ENCODE results near the gene SCAPER.

SCAPER gene

DNA sequence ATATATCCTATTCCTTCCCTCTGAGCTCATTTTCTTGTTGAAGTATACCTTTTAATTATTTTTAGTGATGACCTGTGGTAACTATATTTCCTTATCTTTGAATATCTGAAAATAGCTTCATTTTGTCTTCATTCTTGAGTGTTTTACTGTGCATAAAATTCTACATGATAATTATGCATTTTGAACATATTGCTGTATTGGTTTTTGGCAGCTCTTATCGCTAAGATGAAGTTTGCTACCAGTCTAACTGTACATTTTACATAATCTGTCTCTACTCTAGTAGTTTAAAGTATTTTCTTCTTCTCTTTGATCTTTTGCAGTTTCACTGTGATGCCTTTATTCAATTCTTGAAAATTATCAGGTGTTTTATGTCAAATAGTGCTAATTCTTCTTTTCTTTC is 379.0 kb downstream of the SCAPER start:
- Histone ChIP-seq H3K9me3 (ENCODE audit: control insufficient read depth, insufficient read depth, low read depth, low read length) (no peaks in the 10 kb centered on the region), H3K4me1 (ENCODE audit: control insufficient read depth, insufficient read depth, low read length) (0 out of 2 replicates have a peak, but pooled peaks cover 3% of the 10 kb centered on the region), H3K4me3 (ENCODE audit: low read depth, low read length) (no peak overlapping the region), H3K36me3 (ENCODE audit: control insufficient read depth in 2 of 2, insufficient read depth in 1 of 2, low read length in 2 of 2) (no peaks in the 10 kb centered on the region), H3K27ac (ENCODE audit: extremely low read depth, low read depth, low read length) (no peak overlapping the region)
- POLR2A ChIA-PET = no interaction called here
- CTCF ChIA-PET = interaction anchor here (1.7 kb wide), 1 partner anchor 14 kb away, joined by 3 read pairs; no protein-coding TSS in a partner anchor
- TF ChIP-seq ZEB2 (tag by site-specific recombination; IDR thresholded peaks at IDR 0.05) (no peak), SP3 (tag by site-specific recombination; IDR thresholded peaks at IDR 0.05) (no peak), ZNF843 (tag by site-specific recombination; IDR thresholded peaks at IDR 0.05) (no peak), TCF7L2 (IDR thresholded peaks at IDR 0.05; ENCODE audit: borderline replicate concordance, low read depth, low read length) (no peak), ZNF830 (tag by site-specific recombination; IDR thresholded peaks at IDR 0.05; ENCODE audit: low read depth) (no peak), ZBTB7A (tag by site-specific recombination; IDR thresholded peaks at IDR 0.05; ENCODE audit: low read depth) (no peak), SP2 (tag by site-specific recombination; IDR thresholded peaks at IDR 0.05) (no peak), ZNF394 (tag by site-specific recombination; IDR thresholded peaks at IDR 0.05; ENCODE audit: borderline replicate concordance) (no peak), ZNF558 (tag by site-specific recombination; IDR thresholded peaks at IDR 0.05) (no peak), ZSCAN23 (tag by site-specific recombination; IDR thresholded peaks at IDR 0.05) (no peak)
- TF ChIP-seq, protein P1, sequence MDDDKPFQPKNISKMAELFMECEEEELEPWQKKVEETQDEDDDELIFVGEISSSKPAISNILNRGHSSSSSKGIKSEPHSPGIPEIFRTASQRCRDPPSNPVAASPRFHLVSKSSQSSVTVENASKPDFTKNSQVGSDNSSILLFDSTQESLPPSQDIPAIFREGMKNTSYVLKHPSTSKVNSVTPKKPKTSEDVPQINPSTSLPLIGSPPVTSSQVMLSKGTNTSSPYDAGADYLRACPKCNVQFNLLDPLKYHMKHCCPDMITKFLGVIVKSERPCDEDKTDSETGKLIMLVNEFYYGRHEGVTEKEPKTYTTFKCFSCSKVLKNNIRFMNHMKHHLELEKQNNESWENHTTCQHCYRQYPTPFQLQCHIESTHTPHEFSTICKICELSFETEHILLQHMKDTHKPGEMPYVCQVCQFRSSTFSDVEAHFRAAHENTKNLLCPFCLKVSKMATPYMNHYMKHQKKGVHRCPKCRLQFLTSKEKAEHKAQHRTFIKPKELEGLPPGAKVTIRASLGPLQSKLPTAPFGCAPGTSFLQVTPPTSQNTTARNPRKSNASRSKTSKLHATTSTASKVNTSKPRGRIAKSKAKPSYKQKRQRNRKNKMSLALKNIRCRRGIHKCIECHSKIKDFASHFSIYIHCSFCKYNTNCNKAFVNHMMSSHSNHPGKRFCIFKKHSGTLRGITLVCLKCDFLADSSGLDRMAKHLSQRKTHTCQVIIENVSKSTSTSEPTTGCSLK (tag by site-specific recombination; IDR thresholded peaks at IDR 0.05) = no peak
- TF ChIP-seq, protein P2, sequence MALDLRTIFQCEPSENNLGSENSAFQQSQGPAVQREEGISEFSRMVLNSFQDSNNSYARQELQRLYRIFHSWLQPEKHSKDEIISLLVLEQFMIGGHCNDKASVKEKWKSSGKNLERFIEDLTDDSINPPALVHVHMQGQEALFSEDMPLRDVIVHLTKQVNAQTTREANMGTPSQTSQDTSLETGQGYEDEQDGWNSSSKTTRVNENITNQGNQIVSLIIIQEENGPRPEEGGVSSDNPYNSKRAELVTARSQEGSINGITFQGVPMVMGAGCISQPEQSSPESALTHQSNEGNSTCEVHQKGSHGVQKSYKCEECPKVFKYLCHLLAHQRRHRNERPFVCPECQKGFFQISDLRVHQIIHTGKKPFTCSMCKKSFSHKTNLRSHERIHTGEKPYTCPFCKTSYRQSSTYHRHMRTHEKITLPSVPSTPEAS (tag by site-specific recombination; IDR thresholded peaks at IDR 0.05) = no peak
- TF ChIP-seq, protein P3, sequence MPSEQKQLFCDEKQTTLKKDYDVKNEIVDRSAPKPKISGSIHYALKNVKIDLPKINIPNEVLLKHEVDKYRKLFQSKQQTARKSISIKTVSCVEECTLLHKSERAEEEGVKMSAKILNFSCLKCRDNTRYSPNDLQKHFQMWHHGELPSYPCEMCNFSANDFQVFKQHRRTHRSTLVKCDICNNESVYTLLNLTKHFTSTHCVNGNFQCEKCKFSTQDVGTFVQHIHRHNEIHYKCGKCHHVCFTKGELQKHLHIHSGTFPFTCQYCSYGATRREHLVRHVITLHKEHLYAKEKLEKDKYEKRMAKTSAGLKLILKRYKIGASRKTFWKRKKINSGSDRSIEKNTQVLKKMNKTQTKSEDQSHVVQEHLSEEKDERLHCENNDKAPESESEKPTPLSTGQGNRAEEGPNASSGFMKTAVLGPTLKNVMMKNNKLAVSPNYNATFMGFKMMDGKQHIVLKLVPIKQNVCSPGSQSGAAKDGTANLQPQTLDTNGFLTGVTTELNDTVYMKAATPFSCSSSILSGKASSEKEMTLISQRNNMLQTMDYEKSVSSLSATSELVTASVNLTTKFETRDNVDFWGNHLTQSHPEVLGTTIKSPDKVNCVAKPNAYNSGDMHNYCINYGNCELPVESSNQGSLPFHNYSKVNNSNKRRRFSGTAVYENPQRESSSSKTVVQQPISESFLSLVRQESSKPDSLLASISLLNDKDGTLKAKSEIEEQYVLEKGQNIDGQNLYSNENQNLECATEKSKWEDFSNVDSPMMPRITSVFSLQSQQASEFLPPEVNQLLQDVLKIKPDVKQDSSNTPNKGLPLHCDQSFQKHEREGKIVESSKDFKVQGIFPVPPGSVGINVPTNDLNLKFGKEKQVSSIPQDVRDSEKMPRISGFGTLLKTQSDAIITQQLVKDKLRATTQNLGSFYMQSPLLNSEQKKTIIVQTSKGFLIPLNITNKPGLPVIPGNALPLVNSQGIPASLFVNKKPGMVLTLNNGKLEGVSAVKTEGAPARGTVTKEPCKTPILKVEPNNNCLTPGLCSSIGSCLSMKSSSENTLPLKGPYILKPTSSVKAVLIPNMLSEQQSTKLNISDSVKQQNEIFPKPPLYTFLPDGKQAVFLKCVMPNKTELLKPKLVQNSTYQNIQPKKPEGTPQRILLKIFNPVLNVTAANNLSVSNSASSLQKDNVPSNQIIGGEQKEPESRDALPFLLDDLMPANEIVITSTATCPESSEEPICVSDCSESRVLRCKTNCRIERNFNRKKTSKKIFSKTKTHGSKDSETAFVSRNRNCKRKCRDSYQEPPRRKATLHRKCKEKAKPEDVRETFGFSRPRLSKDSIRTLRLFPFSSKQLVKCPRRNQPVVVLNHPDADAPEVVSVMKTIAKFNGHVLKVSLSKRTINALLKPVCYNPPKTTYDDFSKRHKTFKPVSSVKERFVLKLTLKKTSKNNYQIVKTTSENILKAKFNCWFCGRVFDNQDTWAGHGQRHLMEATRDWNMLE (tag by site-specific recombination; conservative IDR thresholded peaks at IDR 0.05; ENCODE audit: low read depth) = no peak
- TF ChIP-seq, protein P4, sequence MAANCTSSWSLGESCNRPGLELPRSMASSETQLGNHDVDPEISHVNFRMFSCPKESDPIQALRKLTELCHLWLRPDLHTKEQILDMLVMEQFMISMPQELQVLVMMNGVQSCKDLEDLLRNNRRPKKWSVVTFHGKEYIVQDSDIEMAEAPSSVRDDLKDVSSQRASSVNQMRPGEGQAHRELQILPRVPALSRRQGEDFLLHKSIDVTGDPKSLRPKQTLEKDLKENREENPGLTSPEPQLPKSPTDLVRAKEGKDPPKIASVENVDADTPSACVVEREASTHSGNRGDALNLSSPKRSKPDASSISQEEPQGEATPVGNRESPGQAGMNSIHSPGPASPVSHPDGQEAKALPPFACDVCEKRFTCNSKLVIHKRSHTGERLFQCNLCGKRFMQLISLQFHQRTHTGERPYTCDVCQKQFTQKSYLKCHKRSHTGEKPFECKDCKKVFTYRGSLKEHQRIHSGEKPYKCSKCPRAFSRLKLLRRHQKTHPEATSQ (tag by site-specific recombination; IDR thresholded peaks at IDR 0.05) = no peak
- TF ChIP-seq, protein P5, sequence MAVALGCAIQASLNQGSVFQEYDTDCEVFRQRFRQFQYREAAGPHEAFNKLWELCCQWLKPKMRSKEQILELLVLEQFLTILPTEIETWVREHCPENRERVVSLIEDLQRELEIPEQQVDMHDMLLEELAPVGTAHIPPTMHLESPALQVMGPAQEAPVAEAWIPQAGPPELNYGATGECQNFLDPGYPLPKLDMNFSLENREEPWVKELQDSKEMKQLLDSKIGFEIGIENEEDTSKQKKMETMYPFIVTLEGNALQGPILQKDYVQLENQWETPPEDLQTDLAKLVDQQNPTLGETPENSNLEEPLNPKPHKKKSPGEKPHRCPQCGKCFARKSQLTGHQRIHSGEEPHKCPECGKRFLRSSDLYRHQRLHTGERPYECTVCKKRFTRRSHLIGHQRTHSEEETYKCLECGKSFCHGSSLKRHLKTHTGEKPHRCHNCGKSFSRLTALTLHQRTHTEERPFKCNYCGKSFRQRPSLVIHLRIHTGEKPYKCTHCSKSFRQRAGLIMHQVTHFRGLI (tag by site-specific recombination; IDR thresholded peaks at IDR 0.05) = no peak
- TF ChIP-seq, protein P6, sequence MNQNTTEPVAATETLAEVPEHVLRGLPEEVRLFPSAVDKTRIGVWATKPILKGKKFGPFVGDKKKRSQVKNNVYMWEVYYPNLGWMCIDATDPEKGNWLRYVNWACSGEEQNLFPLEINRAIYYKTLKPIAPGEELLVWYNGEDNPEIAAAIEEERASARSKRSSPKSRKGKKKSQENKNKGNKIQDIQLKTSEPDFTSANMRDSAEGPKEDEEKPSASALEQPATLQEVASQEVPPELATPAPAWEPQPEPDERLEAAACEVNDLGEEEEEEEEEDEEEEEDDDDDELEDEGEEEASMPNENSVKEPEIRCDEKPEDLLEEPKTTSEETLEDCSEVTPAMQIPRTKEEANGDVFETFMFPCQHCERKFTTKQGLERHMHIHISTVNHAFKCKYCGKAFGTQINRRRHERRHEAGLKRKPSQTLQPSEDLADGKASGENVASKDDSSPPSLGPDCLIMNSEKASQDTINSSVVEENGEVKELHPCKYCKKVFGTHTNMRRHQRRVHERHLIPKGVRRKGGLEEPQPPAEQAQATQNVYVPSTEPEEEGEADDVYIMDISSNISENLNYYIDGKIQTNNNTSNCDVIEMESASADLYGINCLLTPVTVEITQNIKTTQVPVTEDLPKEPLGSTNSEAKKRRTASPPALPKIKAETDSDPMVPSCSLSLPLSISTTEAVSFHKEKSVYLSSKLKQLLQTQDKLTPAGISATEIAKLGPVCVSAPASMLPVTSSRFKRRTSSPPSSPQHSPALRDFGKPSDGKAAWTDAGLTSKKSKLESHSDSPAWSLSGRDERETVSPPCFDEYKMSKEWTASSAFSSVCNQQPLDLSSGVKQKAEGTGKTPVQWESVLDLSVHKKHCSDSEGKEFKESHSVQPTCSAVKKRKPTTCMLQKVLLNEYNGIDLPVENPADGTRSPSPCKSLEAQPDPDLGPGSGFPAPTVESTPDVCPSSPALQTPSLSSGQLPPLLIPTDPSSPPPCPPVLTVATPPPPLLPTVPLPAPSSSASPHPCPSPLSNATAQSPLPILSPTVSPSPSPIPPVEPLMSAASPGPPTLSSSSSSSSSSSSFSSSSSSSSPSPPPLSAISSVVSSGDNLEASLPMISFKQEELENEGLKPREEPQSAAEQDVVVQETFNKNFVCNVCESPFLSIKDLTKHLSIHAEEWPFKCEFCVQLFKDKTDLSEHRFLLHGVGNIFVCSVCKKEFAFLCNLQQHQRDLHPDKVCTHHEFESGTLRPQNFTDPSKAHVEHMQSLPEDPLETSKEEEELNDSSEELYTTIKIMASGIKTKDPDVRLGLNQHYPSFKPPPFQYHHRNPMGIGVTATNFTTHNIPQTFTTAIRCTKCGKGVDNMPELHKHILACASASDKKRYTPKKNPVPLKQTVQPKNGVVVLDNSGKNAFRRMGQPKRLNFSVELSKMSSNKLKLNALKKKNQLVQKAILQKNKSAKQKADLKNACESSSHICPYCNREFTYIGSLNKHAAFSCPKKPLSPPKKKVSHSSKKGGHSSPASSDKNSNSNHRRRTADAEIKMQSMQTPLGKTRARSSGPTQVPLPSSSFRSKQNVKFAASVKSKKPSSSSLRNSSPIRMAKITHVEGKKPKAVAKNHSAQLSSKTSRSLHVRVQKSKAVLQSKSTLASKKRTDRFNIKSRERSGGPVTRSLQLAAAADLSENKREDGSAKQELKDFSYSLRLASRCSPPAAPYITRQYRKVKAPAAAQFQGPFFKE (tag by site-specific recombination; IDR thresholded peaks at IDR 0.05; ENCODE audit: borderline replicate concordance) = no peak

All from HEK293 (cell line).